ENCODE measurements around the gene TTLL11. TPM values are rescaled to one million over a fixed set of nuclear protein-coding genes. Genes with fewer than 3 reads are reported as not detected.
A peak's percentile ranks its signal among the peaks of the same experiment; 100 is the strongest.
"Not testable (repeated sequence)": the region's sequence is repeated elsewhere in the genome, so short reads cannot be mapped to it uniquely, and the experiment has no call there.

TTLL11 gene
- total and polyA plus RNA-seq, 5 donors from 2014 or later: 2.0 to 6.1 (median 3.5) TPM

- not testable (repeated sequence) for H3K4me1 Mint-ChIP-seq; H3K4me1 ChIP-seq (ENCODE audit: control insufficient read depth, insufficient read depth, low read length, poor library complexity, severe bottlenecking); H3K27ac Mint-ChIP-seq; H3K27me3 ChIP-seq (ENCODE audit: control insufficient read depth, insufficient read depth, low read length); H3K9me3 ChIP-seq (ENCODE audit: control insufficient read depth in 2 of 2, low read length in 2 of 2); H3K4me3 ChIP-seq (ENCODE audit: low read depth, low read length); H3K36me3 Mint-ChIP-seq; H3K9me3 Mint-ChIP-seq; DNase-seq; H3K36me3 ChIP-seq (ENCODE audit: control insufficient read depth, insufficient read depth, low read length); ATAC-seq (ENCODE audit: low read depth in 2 of 2); H3K27me3 Mint-ChIP-seq; H3K27ac ChIP-seq (ENCODE audit: insufficient read depth, low read length, poor library complexity, severe bottlenecking); H3K4me3 Mint-ChIP-seq
Measured at GRCh38 chr9:122117241-122117640, 24.1 kb upstream of the TTLL11 start.

DNA sequence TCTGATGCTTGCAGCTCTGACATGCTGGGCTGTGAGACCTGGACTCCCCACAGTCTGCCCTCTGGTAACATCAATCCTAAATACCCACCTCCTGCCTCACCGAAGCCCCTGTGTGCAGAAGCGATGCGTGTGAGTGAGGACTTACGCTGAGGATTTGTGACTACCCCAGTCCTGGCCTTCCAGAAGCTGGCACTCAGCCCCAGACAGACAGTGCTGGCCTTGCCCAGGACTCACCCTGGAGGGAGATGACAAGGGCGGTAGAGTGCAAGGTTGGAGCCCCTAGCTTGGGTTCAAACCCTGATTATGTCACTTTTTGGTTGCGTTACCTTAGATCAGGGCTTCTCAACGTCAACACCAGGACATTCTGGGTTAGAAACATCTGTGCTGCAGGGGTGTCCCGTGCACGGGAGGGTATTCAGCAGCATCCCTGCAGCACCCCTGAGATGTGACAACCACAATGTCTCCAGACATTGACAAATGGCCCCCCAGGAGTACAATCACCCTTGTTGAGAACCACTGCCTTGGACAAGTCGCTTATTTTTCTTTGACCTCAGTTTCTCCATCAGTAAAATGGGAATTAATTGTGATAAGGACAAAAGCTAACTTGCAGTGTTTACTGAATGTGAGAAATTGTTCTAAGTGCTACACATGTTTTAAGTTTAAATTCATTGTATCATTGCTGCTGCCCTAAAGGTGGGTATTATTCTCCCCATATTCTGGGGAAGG lies 23.5 kb upstream of the TTLL11 start:
- H3K9me3 Mint-ChIP-seq: peaks cover 0 to 1% (median 0%) of the 10 kb centered on the region in 7 donors
- DNase-seq (no peak), ATAC-seq (ENCODE audit: low read depth in 2 of 2) (no peak)
- no peaks in the 10 kb centered on the region for H3K4me1 Mint-ChIP-seq
- H3K27me3 Mint-ChIP-seq: no peaks in the 10 kb centered on the region
- Histone ChIP-seq H3K27ac (ENCODE audit: insufficient read depth, low read length, poor library complexity, severe bottlenecking) (no peak overlapping the region), H3K9me3 (ENCODE audit: control insufficient read depth in 2 of 2, low read length in 2 of 2) (no peaks in the 10 kb centered on the region), H3K27me3 (ENCODE audit: control insufficient read depth, insufficient read depth, low read length) (no peaks in the 10 kb centered on the region), H3K36me3 (ENCODE audit: control insufficient read depth, insufficient read depth, low read length) (no peaks in the 10 kb centered on the region), H3K4me3 (ENCODE audit: low read depth, low read length) (no peak overlapping the region), H3K4me1 (ENCODE audit: control insufficient read depth, insufficient read depth, low read length, poor library complexity, severe bottlenecking) (no peaks in the 10 kb centered on the region)
- no peak overlapping the region for H3K4me3 Mint-ChIP-seq
- no peaks in the 10 kb centered on the region for H3K36me3 Mint-ChIP-seq
- no peak overlapping the region for H3K27ac Mint-ChIP-seq

- no peak overlapping the region for H3K27ac ChIP-seq (ENCODE audit: insufficient read depth, low read length, poor library complexity, severe bottlenecking)
- no peaks in the 10 kb centered on the region for H3K27me3 Mint-ChIP-seq
- H3K4me1 ChIP-seq (ENCODE audit: control insufficient read depth, insufficient read depth, low read length, poor library complexity, severe bottlenecking): no peaks in the 10 kb centered on the region
- no peak overlapping the region for H3K4me3 Mint-ChIP-seq
- DNase-seq (no peak), ATAC-seq (ENCODE audit: low read depth in 2 of 2) (no peak)
- no peaks in the 10 kb centered on the region for H3K36me3 ChIP-seq (ENCODE audit: control insufficient read depth, insufficient read depth, low read length)
- no peaks in the 10 kb centered on the region for H3K4me1 Mint-ChIP-seq
- H3K9me3 ChIP-seq (ENCODE audit: control insufficient read depth in 2 of 2, low read length in 2 of 2): no peaks in the 10 kb centered on the region
- H3K36me3 Mint-ChIP-seq: no peaks in the 10 kb centered on the region
- peaks cover 0 to 1% (median 0%) of the 10 kb centered on the region in 7 donors for H3K9me3 Mint-ChIP-seq
- H3K27me3 ChIP-seq (ENCODE audit: control insufficient read depth, insufficient read depth, low read length): no peaks in the 10 kb centered on the region
- no peak overlapping the region for H3K27ac Mint-ChIP-seq
- H3K4me3 ChIP-seq (ENCODE audit: low read depth, low read length): no peak overlapping the region
Measured at GRCh38 chr9:122116040-122116439, 22.9 kb upstream of the TTLL11 start.

DNA sequence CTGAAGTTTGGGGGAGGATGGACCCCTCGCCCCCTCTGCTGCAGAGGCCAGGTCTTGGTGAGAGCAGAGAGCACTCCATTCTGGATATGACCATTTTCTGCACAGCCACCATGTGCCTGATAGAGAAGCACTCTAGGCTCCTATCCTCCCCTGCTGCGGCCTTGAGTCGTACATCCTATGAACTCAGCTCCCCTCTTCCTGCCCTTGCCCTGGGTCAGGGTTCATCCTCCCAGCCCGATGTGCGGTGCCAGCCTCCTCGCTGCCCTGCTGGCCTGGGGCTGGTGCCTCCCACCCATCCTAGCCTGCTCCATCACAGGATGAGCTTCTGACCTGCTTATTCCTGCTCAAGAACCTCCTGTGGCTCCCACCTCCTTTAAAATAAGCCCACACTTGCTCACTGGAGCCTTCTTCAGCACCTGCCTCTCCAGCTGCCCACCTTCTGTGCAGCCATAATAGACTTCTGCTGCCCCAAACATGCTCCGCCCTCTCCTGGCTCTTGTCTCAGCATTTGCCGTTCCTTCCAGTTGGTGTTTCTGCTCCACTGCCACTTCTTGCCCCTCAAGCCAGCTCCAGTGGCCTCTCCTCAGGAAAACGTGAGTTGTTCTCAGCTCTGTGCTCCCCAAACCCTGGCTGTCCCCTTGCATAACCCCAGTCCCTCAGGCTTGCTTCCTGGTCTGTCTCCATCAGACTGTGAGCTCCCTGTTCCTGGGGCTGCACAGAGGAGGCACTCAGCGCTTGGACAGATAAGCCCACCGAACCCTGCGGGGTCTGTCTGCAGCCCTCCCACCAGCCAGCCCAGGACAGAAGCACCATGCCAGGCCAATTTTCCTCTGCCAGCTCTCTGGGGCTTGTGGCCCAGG lies 22.3 kb upstream of the TTLL11 start:
- Histone ChIP-seq H3K27me3 (ENCODE audit: control insufficient read depth, insufficient read depth, low read length) (no peaks in the 10 kb centered on the region), H3K9me3 (ENCODE audit: control insufficient read depth in 2 of 2, low read length in 2 of 2) (no peaks in the 10 kb centered on the region), H3K4me3 (ENCODE audit: low read depth, low read length) (no peak overlapping the region), H3K4me1 (ENCODE audit: control insufficient read depth, insufficient read depth, low read length, poor library complexity, severe bottlenecking) (no peaks in the 10 kb centered on the region), H3K36me3 (ENCODE audit: control insufficient read depth, insufficient read depth, low read length) (no peaks in the 10 kb centered on the region), H3K27ac (ENCODE audit: insufficient read depth, low read length, poor library complexity, severe bottlenecking) (no peak overlapping the region)
- Mint-ChIP-seq H3K27ac (no peak overlapping the region), H3K9me3 (peaks cover 0 to 1% (median 0%) of the 10 kb centered on the region in 7 donors), H3K4me3 (no peak overlapping the region), H3K4me1 (no peaks in the 10 kb centered on the region), H3K27me3 (no peaks in the 10 kb centered on the region), H3K36me3 (no peaks in the 10 kb centered on the region)
- ATAC-seq (ENCODE audit: low read depth in 2 of 2): no peak
- DNase-seq: no peak

DNA sequence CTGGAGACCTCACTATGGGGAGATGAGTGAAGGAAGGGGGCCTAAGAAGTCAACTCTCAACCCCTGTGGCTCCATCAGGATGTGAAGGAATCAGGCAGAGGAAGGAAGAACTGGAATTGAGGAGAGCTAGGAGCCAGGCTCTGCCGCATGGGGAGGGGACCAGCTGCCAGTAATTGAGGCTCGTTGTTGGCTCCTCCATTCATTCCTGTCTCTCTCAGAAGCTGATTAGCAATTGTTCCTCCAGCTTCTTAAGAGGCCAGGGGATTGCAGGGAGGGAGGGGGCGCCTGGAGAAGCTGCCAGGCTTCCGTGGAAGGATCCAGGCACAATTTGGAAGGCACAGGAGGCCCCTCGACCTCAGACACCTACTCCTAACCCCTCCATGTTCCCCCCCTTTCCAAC lies 20.5 kb upstream of the TTLL11 start:
- H3K4me3 ChIP-seq (ENCODE audit: low read depth, low read length): no peak overlapping the region
- H3K27me3 ChIP-seq (ENCODE audit: control insufficient read depth, insufficient read depth, low read length): no peaks in the 10 kb centered on the region
- Mint-ChIP-seq H3K4me3 (no peak overlapping the region), H3K27me3 (no peaks in the 10 kb centered on the region), H3K9me3 (peaks cover 0 to 1% (median 0%) of the 10 kb centered on the region in 7 donors), H3K36me3 (no peaks in the 10 kb centered on the region), H3K4me1 (no peaks in the 10 kb centered on the region), H3K27ac (peak overlapping the region in 1 of 3 donors; percentile 72)
- no peak for ATAC-seq (ENCODE audit: low read depth in 2 of 2)
- no peak overlapping the region for H3K27ac ChIP-seq (ENCODE audit: insufficient read depth, low read length, poor library complexity, severe bottlenecking)
- H3K36me3 ChIP-seq (ENCODE audit: control insufficient read depth, insufficient read depth, low read length): no peaks in the 10 kb centered on the region
- no peaks in the 10 kb centered on the region for H3K4me1 ChIP-seq (ENCODE audit: control insufficient read depth, insufficient read depth, low read length, poor library complexity, severe bottlenecking)
- no peaks in the 10 kb centered on the region for H3K9me3 ChIP-seq (ENCODE audit: control insufficient read depth in 2 of 2, low read length in 2 of 2)
- no peak for DNase-seq

DNA sequence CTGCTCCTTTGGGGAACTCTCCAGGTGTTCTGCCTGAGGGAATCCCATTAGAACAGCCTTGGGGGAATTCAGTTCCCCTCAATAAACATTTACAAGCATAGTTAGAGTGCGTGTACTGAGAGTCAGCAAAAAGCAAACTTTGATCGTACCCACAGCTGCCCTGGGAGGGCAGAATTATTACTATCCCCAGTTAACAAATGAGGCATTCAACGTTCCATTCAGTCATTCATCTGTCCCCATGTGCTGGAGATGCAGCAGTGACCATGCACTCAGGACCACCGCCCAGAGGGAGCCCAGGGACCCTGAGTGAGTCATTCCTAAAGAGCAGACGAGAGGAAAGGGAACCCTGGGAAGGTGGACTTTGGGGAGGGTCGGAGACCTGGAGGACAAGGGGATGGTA lies 19.1 kb upstream of the TTLL11 start:
- H3K27me3 Mint-ChIP-seq: no peaks in the 10 kb centered on the region

GRCh38 chr9:122111413-122112085 lies 18.4 kb upstream of the TTLL11 start:
- no peaks in the 10 kb centered on the region for H3K4me1 ChIP-seq (ENCODE audit: control insufficient read depth, insufficient read depth, low read length, poor library complexity, severe bottlenecking)
- Mint-ChIP-seq H3K9me3 (peaks cover 0 to 1% (median 0%) of the 10 kb centered on the region in 7 donors), H3K4me1 (no peaks in the 10 kb centered on the region), H3K27ac (no peak overlapping the region), H3K27me3 (no peaks in the 10 kb centered on the region), H3K36me3 (no peaks in the 10 kb centered on the region), H3K4me3 (no peak overlapping the region)
- H3K27ac ChIP-seq (ENCODE audit: insufficient read depth, low read length, poor library complexity, severe bottlenecking): no peak overlapping the region
- H3K36me3 ChIP-seq (ENCODE audit: control insufficient read depth, insufficient read depth, low read length): no peaks in the 10 kb centered on the region
- H3K9me3 ChIP-seq (ENCODE audit: control insufficient read depth in 2 of 2, low read length in 2 of 2): no peaks in the 10 kb centered on the region
- H3K27me3 ChIP-seq (ENCODE audit: control insufficient read depth, insufficient read depth, low read length): no peaks in the 10 kb centered on the region
- H3K4me3 ChIP-seq (ENCODE audit: low read depth, low read length): no peak overlapping the region
- ATAC-seq (ENCODE audit: low read depth in 2 of 2) (no peak), DNase-seq (no peak)

More for the DNA sequence above, 19.1 kb upstream of the TTLL11 start:
- Histone ChIP-seq H3K9me3 (ENCODE audit: control insufficient read depth in 2 of 2, low read length in 2 of 2) (no peaks in the 10 kb centered on the region), H3K36me3 (ENCODE audit: control insufficient read depth, insufficient read depth, low read length) (no peaks in the 10 kb centered on the region), H3K4me3 (ENCODE audit: low read depth, low read length) (no peak overlapping the region), H3K4me1 (ENCODE audit: control insufficient read depth, insufficient read depth, low read length, poor library complexity, severe bottlenecking) (no peaks in the 10 kb centered on the region), H3K27ac (ENCODE audit: insufficient read depth, low read length, poor library complexity, severe bottlenecking) (no peak overlapping the region), H3K27me3 (ENCODE audit: control insufficient read depth, insufficient read depth, low read length) (no peaks in the 10 kb centered on the region)
- Mint-ChIP-seq H3K4me3 (no peak overlapping the region), H3K27ac (no peak overlapping the region), H3K36me3 (no peaks in the 10 kb centered on the region), H3K9me3 (peaks cover 0 to 1% (median 0%) of the 10 kb centered on the region in 7 donors), H3K4me1 (no peaks in the 10 kb centered on the region)
- no peak for DNase-seq
- no peak for ATAC-seq (ENCODE audit: low read depth in 2 of 2)

Data from CD4-positive, CD25-positive, alpha-beta regulatory T cell (primary cell).